HG03045 (cell line): Measurements from ENCODE around the gene PLK3.

Experiments used
- ATAC-seq: cut with Tn5 transposase; IDR thresholded peaks from one replicate; pipeline ENCODE4 v1.9.1; 2021; ENCODE audit warnings: mild to moderate bottlenecking, moderate library complexity; ENCODE audit not compliant: unreplicated experiment

Gene PLK3

GRCh38 chr1:44849575-44850132, 49.5 kb downstream of the PLK3 start:
- ATAC-seq: no peak

GRCh38 chr1:44851308-44851707, 51.1 kb downstream of the PLK3 start:
- ATAC-seq: no peak

- ATAC-seq: no peak
Observed at GRCh38 chr1:44853201-44853600, 53.0 kb downstream of the PLK3 start.

GRCh38 chr1:44854970-44855369, 54.8 kb downstream of the PLK3 start:
- no peak for ATAC-seq
